Colonic mucosa (tissue), 4 donors: ENCODE data around the gene PLAU. TPM values are rescaled to one million over a fixed set of nuclear protein-coding genes. Genes with fewer than 3 reads are reported as not detected.

Experiments used
- DNase-seq: peaks from one replicate; pipeline ENCODE4 v3.0.0-alpha.2; 2020
- H3K27ac ChIP-seq: fragments of 200-600 bp; one replicate; pipeline ENCODE4 v1.8.0; 2021
- H3K27me3 ChIP-seq: fragments of 200-600 bp; one replicate; pipeline ENCODE4 v1.8.0; 2021
- H3K36me3 ChIP-seq: fragments of 200-600 bp; one replicate; pipeline ENCODE4 v1.8.0; 2021
- H3K4me1 ChIP-seq: fragments of 200-600 bp; one replicate; pipeline ENCODE4 v1.8.0; 2021; ENCODE audit warnings: mild to moderate bottlenecking
- H3K4me3 ChIP-seq: fragments of 200-600 bp; one replicate; pipeline ENCODE4 v1.8.0; 2021
- H3K9ac ChIP-seq, 2 donors: one replicate each; pipeline ENCODE4 v1.7.0; 2013; ENCODE audit warnings: control low read depth in 2 of 2, low read depth in 2 of 2, low read length in 2 of 2
- H3K9me3 ChIP-seq: fragments of 200-600 bp; one replicate; pipeline ENCODE4 v1.8.0; 2021
- intact Hi-C: fragments of 100-400 bp; cut with DNase I; formaldehyde crosslinking; loops from one replicate; pipeline ENCODE4 v1.14.1; 2022
- total RNA-seq, 2 donors: library from RNA; stranded (reverse); fragmentation: NEBNext Ultra II Directional in 1 of 2; extraction: Animal tissue kit (Norgen Biotek cat#: 25700) in 1 of 2; gene quantifications; one replicate each; pipeline ENCODE4 v1.2.1, GENCODE V29; 2021
- TF ChIP-seq, protein P1 (sequence below): fragments of 200-600 bp; IDR thresholded peaks from one replicate; pipeline ENCODE4 v1.8.0; 2022; ENCODE audit warnings: antibody characterized with exemption, mild to moderate bottlenecking
- donor health status: healthy.
- donor health status: DM: no; HTN: no; CAD: no.
- donor health status: DM: no; HTN: no; CAD: no.

The PLAU gene
- total RNA-seq, 2 donors from 2014 or later, result 4.0 to 11.4 TPM

DNA sequence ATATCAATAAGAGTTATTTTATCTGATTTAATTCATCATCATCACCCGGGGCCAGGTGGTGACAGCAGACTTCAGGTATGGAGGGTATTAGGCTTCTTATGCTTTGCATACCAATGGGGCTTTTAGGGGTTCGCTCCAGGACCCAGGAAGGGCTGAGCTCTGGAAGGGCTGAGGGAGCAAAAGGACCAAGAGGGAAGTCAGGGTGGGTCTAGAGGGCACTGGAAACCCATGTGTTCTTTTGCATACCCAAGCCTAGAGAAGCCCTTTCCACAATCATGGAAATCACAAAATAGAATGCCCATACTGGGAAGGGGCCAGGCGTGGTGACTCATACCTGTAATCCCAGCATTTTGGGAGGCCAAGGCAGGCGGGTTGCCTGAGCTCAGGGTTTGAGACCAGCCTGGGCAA, 56.1 kb downstream of the PLAU start:
- DNase-seq, result no peak
- intact Hi-C loops, result no loop called here
- Histone ChIP-seq H3K9ac (no peak overlapping the region), H3K27ac (peak overlapping the region; percentile 62), H3K9me3 (no peaks in the 10 kb centered on the region), H3K4me1 (no peaks in the 10 kb centered on the region), H3K36me3 (no peaks in the 10 kb centered on the region), H3K27me3 (no peaks in the 10 kb centered on the region), H3K4me3 (no peak overlapping the region)
- TF ChIP-seq, protein P1, sequence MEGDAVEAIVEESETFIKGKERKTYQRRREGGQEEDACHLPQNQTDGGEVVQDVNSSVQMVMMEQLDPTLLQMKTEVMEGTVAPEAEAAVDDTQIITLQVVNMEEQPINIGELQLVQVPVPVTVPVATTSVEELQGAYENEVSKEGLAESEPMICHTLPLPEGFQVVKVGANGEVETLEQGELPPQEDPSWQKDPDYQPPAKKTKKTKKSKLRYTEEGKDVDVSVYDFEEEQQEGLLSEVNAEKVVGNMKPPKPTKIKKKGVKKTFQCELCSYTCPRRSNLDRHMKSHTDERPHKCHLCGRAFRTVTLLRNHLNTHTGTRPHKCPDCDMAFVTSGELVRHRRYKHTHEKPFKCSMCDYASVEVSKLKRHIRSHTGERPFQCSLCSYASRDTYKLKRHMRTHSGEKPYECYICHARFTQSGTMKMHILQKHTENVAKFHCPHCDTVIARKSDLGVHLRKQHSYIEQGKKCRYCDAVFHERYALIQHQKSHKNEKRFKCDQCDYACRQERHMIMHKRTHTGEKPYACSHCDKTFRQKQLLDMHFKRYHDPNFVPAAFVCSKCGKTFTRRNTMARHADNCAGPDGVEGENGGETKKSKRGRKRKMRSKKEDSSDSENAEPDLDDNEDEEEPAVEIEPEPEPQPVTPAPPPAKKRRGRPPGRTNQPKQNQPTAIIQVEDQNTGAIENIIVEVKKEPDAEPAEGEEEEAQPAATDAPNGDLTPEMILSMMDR, result no peak

Other genes starting within 250 kb of the PLAU start
- 1 to 10 TPM; 4.8 to 8.2 TPM for gene AGAP5, start 213.0 kb upstream of the PLAU start, total RNA-seq
- 10 to 100 TPM; 66.0 to 94.8 TPM for gene SEC24C, start 166.8 kb upstream of the PLAU start, total RNA-seq
- 10 to 100 TPM; 33.7 to 48.5 TPM for gene CHCHD1, start 129.1 kb upstream of the PLAU start, total RNA-seq
- 10 to 100 TPM; 74.7 to 77.1 TPM for gene ZSWIM8, start 125.5 kb upstream of the PLAU start, total RNA-seq
- 10 to 100 TPM; 20.9 to 25.2 TPM for gene NDST2, start 99.5 kb upstream of the PLAU start, total RNA-seq
- 10 to 100 TPM; 40.0 to 45.8 TPM for gene CAMK2G, start 36.6 kb upstream of the PLAU start, total RNA-seq
- 100 to 1,000 TPM in 1 of 2 donors, 10 to 100 TPM in 1; 99.9 to 179 TPM for gene VCL, start 87.0 kb downstream of the PLAU start, total RNA-seq
- gene AP3M1, start 239.7 kb downstream of the PLAU start, total RNA-seq, result 10 to 100 TPM; 30.5 to 31.7 TPM
- 10 to 100 TPM; 20.2 to 27.6 TPM for gene ADK, start 240.1 kb downstream of the PLAU start, total RNA-seq